Type B pancreatic cell (in vitro differentiated cells): ENCODE measurements around the gene CPLX1. TPM values are rescaled to one million over a fixed set of nuclear protein-coding genes. Genes with fewer than 3 reads are reported as not detected.

Experiments used
- DNase-seq: peaks from one replicate; pipeline ENCODE4 v3.0.0; 2021; ENCODE audit warnings: mixed read lengths; ENCODE audit not compliant: unreplicated experiment; ENCODE audit errors: extremely low spot score
- H3K27ac Mint-ChIP-seq: 2 replicates; pipeline ENCODE4 v1.8.0; 2021; ENCODE audit warnings: mild to moderate bottlenecking, mixed read lengths
- H3K27me3 Mint-ChIP-seq: 2 replicates; pipeline ENCODE4 v1.8.0; 2021; ENCODE audit warnings: mixed read lengths
- H3K36me3 Mint-ChIP-seq: 2 replicates; pipeline ENCODE4 v1.8.0; 2021; ENCODE audit warnings: mixed read lengths
- H3K4me1 Mint-ChIP-seq: one replicate; pipeline ENCODE4 v1.8.0; 2021; ENCODE audit warnings: mixed read lengths; ENCODE audit not compliant: unreplicated experiment
- H3K4me3 Mint-ChIP-seq: 2 replicates; pipeline ENCODE4 v1.8.0; 2021; ENCODE audit warnings: mild to moderate bottlenecking, mixed read lengths
- H3K9me3 Mint-ChIP-seq: 2 replicates; pipeline ENCODE4 v1.8.0; 2021; ENCODE audit warnings: mixed read lengths
- CTCF ChIP-seq: fragments of 200-600 bp; sonication (generic); conservative IDR thresholded peaks from 2 replicates; pipeline ENCODE4 v1.5.0; 2021; ENCODE audit warnings: antibody characterized with exemption, mild to moderate bottlenecking
- total RNA-seq: library from RNA; stranded (reverse); gene quantifications from 2 replicates; pipeline ENCODE4 v1.2.1, GENCODE V29; 2021; ENCODE audit warnings: low replicate concordance

Gene CPLX1
- total RNA-seq, 1 donor from 2014 or later = 5.6 TPM

- peaks cover 10% of the 10 kb centered on the region for H3K27me3 Mint-ChIP-seq
- H3K9me3 Mint-ChIP-seq = peaks cover 8% of the 10 kb centered on the region
- no peak overlapping the region for H3K27ac Mint-ChIP-seq
- H3K4me1 Mint-ChIP-seq = no peaks in the 10 kb centered on the region
- TF ChIP-seq CTCF = no peak
- no peak for DNase-seq
- no peak overlapping the region for H3K4me3 Mint-ChIP-seq
- H3K36me3 Mint-ChIP-seq = no peaks in the 10 kb centered on the region
Measured at GRCh38 chr4:803884-804283, 22.0 kb downstream of the CPLX1 start.

- H3K4me1 Mint-ChIP-seq = no peaks in the 10 kb centered on the region
- peaks cover 14% of the 10 kb centered on the region for H3K27me3 Mint-ChIP-seq
- no peak overlapping the region for H3K27ac Mint-ChIP-seq
- no peak overlapping the region for H3K4me3 Mint-ChIP-seq
- DNase-seq = no peak
- no peaks in the 10 kb centered on the region for H3K36me3 Mint-ChIP-seq
- TF ChIP-seq CTCF = no peak
- peaks cover 8% of the 10 kb centered on the region for H3K9me3 Mint-ChIP-seq
Measured at GRCh38 chr4:801436-802124, 24.3 kb downstream of the CPLX1 start.

DNA sequence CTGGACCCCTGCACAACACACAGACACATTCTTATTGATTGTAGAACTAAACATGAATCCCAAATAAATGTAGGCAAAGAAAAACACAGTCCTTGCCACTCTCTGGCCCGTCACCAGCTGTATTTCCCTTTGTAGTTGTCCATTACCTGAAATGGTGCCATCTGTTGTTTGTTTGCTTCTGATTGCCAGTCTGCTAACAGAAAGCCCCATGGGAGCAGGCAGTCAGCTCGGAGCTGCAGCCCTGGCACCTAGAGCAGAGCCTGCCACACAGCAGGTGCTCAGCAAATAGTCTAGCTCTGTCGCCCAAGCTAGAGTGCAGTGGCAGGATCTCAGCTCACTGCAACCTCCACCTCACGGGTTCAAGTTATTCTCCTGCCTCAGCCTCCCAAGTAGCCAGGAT, 28.9 kb downstream of the CPLX1 start:
- no peak for TF ChIP-seq CTCF
- Mint-ChIP-seq H3K9me3 (peaks cover 3% of the 10 kb centered on the region), H3K27ac (no peak overlapping the region), H3K4me1 (peaks cover 5% of the 10 kb centered on the region), H3K4me3 (no peak overlapping the region), H3K27me3 (peaks cover 47% of the 10 kb centered on the region), H3K36me3 (no peaks in the 10 kb centered on the region)
- DNase-seq = no peak

DNA sequence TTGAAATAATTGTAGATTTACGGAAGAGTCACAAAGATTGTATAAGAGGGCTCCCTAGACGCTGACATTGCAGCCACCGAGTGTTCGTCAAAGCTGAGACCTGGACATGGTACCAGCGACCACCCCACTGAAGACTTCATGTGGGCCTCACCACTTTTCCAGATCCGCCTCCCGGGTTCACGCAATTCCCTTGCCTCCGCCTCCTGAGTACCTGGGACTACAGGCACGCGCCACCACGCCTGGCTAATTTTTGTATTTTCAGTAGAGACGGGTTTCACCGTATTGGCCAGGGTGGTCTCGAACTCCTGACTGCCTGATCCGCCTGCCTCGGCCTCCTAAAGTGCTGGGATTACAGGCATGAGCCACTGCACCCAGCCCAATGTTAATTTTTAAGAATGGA, 29.7 kb downstream of the CPLX1 start:
- no peak for TF ChIP-seq CTCF
- Mint-ChIP-seq H3K4me3 (no peak overlapping the region), H3K9me3 (no peaks in the 10 kb centered on the region), H3K4me1 (peaks cover 5% of the 10 kb centered on the region), H3K36me3 (no peaks in the 10 kb centered on the region), H3K27me3 (peaks cover 47% of the 10 kb centered on the region), H3K27ac (no peak overlapping the region)
- DNase-seq = no peak

- DNase-seq = no peak
- Mint-ChIP-seq H3K27ac (no peak overlapping the region), H3K27me3 (peaks cover 48% of the 10 kb centered on the region), H3K4me1 (peaks cover 5% of the 10 kb centered on the region), H3K4me3 (peak overlapping the region; percentile 28), H3K36me3 (no peaks in the 10 kb centered on the region), H3K9me3 (no peaks in the 10 kb centered on the region)
- no peak for TF ChIP-seq CTCF
Measured at GRCh38 chr4:795726-796119, 30.2 kb downstream of the CPLX1 start.
